GM13977 (cell line): Measurements from ENCODE around the gene RREB1.

Experiments used
- DNase-seq: peaks from one replicate; pipeline ENCODE4 v3.0.0; 2012; ENCODE audit warnings: low spot score
- CTCF ChIP-seq: IDR thresholded peaks from 2 replicates; pipeline ENCODE4 v1.5.1; 2012; ENCODE audit warnings: mild to moderate bottlenecking, control low read depth; ENCODE audit not compliant: insufficient read depth; ENCODE audit errors: extremely low read depth, missing control alignments
- in situ Hi-C: fragments of 300-500 bp; cut with MboI; formaldehyde crosslinking; loops from one replicate; pipeline ENCODE4 v1.12.0; 2022; ENCODE audit warnings: low sequenced_read_pairs, low pct_unique_long_range_greater_than_20kb, mixed read lengths, inconsistent platforms; ENCODE audit not compliant: unreplicated experiment

Gene RREB1

GRCh38 chr6:7106752-7107577, 796 bp upstream of the RREB1 start:
- TF ChIP-seq CTCF = peak; percentile 40
- peak; percentile 75 for DNase-seq
- in situ Hi-C loops = no loop called here

GRCh38 chr6:7108196-7108963, 619 bp downstream of the RREB1 start:
- in situ Hi-C loops = no loop called here
- DNase-seq = peak; percentile 57
- TF ChIP-seq CTCF = no peak

GRCh38 chr6:7108964-7109836, 1.4 kb downstream of the RREB1 start:
- in situ Hi-C loops = no loop called here
- no peak for TF ChIP-seq CTCF

GRCh38 chr6:7110092-7110792, 2.5 kb downstream of the RREB1 start:
- no peak for DNase-seq
- TF ChIP-seq CTCF = no peak
- in situ Hi-C loops = no loop called here

More at GRCh38 chr6:7108964-7109836, 1.4 kb downstream of the RREB1 start:
- peak; percentile 68 for DNase-seq

- no peak for TF ChIP-seq CTCF
- in situ Hi-C loops = no loop called here
- DNase-seq = no peak
These were observed 3.4 kb downstream of the RREB1 start for GRCh38 chr6:7111095-7111690.
